CD14-positive monocyte (primary cell): Measurements from ENCODE around the gene DDAH1. TPM values are rescaled to one million over a fixed set of nuclear protein-coding genes. Genes with fewer than 3 reads are reported as not detected.

Experiments
- DNase-seq, 3 donors: peaks; one replicate each; pipeline ENCODE4 v3.0.0-alpha.2; 2011 to 2022
- H2AFZ ChIP-seq: 2 replicates; pipeline ENCODE4 v1.6.0; 2012; ENCODE audit warnings: mild to moderate bottlenecking, low read depth, low read length, inconsistent platforms; ENCODE audit not compliant: insufficient read depth, poor library complexity, severe bottlenecking
- H3K27ac ChIP-seq, 2 donors: 1 replicate in 1 of 2; 2 replicates in 1 of 2; pipeline ENCODE4 v1.5.1; 2012 to 2013; ENCODE audit warnings: low read length in 2 of 2, control low read depth in 1 of 2, inconsistent platforms in 1 of 2, low read depth in 1 of 2, mild to moderate bottlenecking in 1 of 2
- H3K27me3 ChIP-seq, 2 donors: one replicate each; pipeline versions ENCODE4 v1.6.0 to v1.6.1; 2011 to 2013; ENCODE audit warnings: low read length in 2 of 2; ENCODE audit not compliant: control insufficient read depth in 2 of 2, insufficient read depth in 2 of 2
- H3K36me3 ChIP-seq, 2 donors: replicated peaks in 1 of 2; 1 replicate in 1 of 2; 2 replicates in 1 of 2; pipeline versions ENCODE4 v1.5.1 to v1.6.1; 2012 to 2013; ENCODE audit warnings: low read length in 2 of 2, control low read depth in 1 of 2, inconsistent platforms in 1 of 2, mild to moderate bottlenecking in 1 of 2; ENCODE audit not compliant: insufficient read depth in 2 of 2, control insufficient read depth in 1 of 2
- H3K4me1 ChIP-seq, 2 donors: 1 replicate in 1 of 2; 2 replicates in 1 of 2; pipeline versions ENCODE4 v1.5.1 to v1.6.1; 2012 to 2013; ENCODE audit warnings: low read length in 2 of 2, control low read depth in 1 of 2, inconsistent platforms in 1 of 2, mild to moderate bottlenecking in 1 of 2, moderate library complexity in 1 of 2; ENCODE audit not compliant: insufficient read depth in 2 of 2, control insufficient read depth in 1 of 2
- H3K4me2 ChIP-seq: replicated peaks from 2 replicates; pipeline ENCODE3; 2012; ENCODE audit warnings: low read length, moderate library complexity, mild to moderate bottlenecking; ENCODE audit not compliant: poor library complexity, severe bottlenecking; ENCODE audit errors: extremely low read depth
- H3K4me3 ChIP-seq, 3 experiments: fragments of 200-600 bp in 1 of 3; sonication (generic) in 1 of 3; replicated peaks in 1 of 3; 1 replicate in 2 of 3; 2 replicates in 1 of 3; pipeline ENCODE4 v1.5.1; 2011 to 2013; ENCODE audit warnings: low read length in 3 of 3, mild to moderate bottlenecking in 3 of 3, control low read depth in 2 of 3, low read depth in 2 of 3, inconsistent platforms in 1 of 3, moderate library complexity in 1 of 3
- H3K79me2 ChIP-seq: 2 replicates; pipeline ENCODE4 v1.6.0; 2012; ENCODE audit warnings: mild to moderate bottlenecking, control low read depth, inconsistent platforms, low read length, moderate library complexity; ENCODE audit not compliant: insufficient read depth
- H3K9ac ChIP-seq: 2 replicates; pipeline ENCODE4 v1.6.0; 2017; ENCODE audit warnings: low read length, mild to moderate bottlenecking; ENCODE audit not compliant: insufficient read depth, poor library complexity, severe bottlenecking
- H3K9me3 ChIP-seq, 2 donors: replicated peaks in 1 of 2; 1 replicate in 1 of 2; 2 replicates in 1 of 2; pipeline versions ENCODE4 v1.5.1 to v1.6.1; 2012 to 2013; ENCODE audit warnings: low read length in 2 of 2, control low read depth in 1 of 2; ENCODE audit not compliant: control insufficient read depth in 1 of 2, insufficient read depth in 1 of 2
- H4K20me1 ChIP-seq: 2 replicates; pipeline ENCODE4 v1.6.0; 2012; ENCODE audit warnings: mild to moderate bottlenecking, low read length, control low read depth, moderate library complexity; ENCODE audit not compliant: insufficient read depth
- H3K27ac Mint-ChIP-seq, 7 donors: one replicate each; pipeline ENCODE4 v1.8.0; 2020; ENCODE audit warnings: mild to moderate bottlenecking in 7 of 7, mixed read lengths in 7 of 7, moderate library complexity in 6 of 7, inconsistent platforms in 2 of 7
- H3K27me3 Mint-ChIP-seq, 3 donors: one replicate each; pipeline ENCODE4 v1.8.0; 2021 to 2022; ENCODE audit warnings: low read depth in 3 of 3, mild to moderate bottlenecking in 3 of 3, mixed read lengths in 3 of 3, moderate library complexity in 3 of 3, inconsistent platforms in 1 of 3
- H3K36me3 Mint-ChIP-seq, 2 donors: one replicate each; pipeline ENCODE4 v1.8.0; 2020; ENCODE audit warnings: mixed read lengths in 2 of 2, inconsistent platforms in 1 of 2, mild to moderate bottlenecking in 1 of 2
- H3K4me1 Mint-ChIP-seq: one replicate; pipeline ENCODE4 v1.8.0; 2020; ENCODE audit warnings: mild to moderate bottlenecking, mixed read lengths
- H3K4me3 Mint-ChIP-seq, 2 donors: one replicate each; pipeline ENCODE4 v1.8.0; 2020; ENCODE audit warnings: mild to moderate bottlenecking in 2 of 2, mixed read lengths in 2 of 2, moderate library complexity in 1 of 2
- H3K9me3 Mint-ChIP-seq, 7 donors: one replicate each; pipeline ENCODE4 v1.8.0; 2020 to 2022; ENCODE audit warnings: mixed read lengths in 7 of 7, mild to moderate bottlenecking in 6 of 7, moderate library complexity in 6 of 7, inconsistent platforms in 2 of 7
- CTCF ChIP-seq: fragments of 200-600 bp; IDR thresholded peaks from one replicate; pipeline ENCODE4 v1.8.0; 2022; ENCODE audit warnings: antibody characterized with exemption, mild to moderate bottlenecking
- WGBS: methylation state at CpG from one replicate; pipeline ENCODE4 v1.1.5; 2013; ENCODE audit warnings: missing lambda C conversion rate; ENCODE audit not compliant: insufficient coverage; 5-methylcytosine and 5-hydroxymethylcytosine counted together
- intact Hi-C, 2 donors: fragments of 100-400 bp; cut with micrococcal nuclease; formaldehyde crosslinking; loops; one replicate each; pipeline versions ENCODE4 v1.15.0 to v1.15.1; 2023
- polyA plus RNA-seq, 3 donors: library from polyadenylated mRNA; depleted of rRNA in 1 of 3; unstranded in 2 of 3; stranded (reverse) in 1 of 3; fragments of 300-500 nt in 2 of 3; fragments of >200 nt in 1 of 3; fragmentation: Illumina TruSeq in 2 of 3; gene quantifications; 1 replicate in 2 of 3; 2 replicates in 1 of 3; pipeline ENCODE4 v1.2.3, GENCODE V29; 2012 to 2021

DDAH1 gene
- polyA plus RNA-seq, 3 donors: not detected

DNA sequence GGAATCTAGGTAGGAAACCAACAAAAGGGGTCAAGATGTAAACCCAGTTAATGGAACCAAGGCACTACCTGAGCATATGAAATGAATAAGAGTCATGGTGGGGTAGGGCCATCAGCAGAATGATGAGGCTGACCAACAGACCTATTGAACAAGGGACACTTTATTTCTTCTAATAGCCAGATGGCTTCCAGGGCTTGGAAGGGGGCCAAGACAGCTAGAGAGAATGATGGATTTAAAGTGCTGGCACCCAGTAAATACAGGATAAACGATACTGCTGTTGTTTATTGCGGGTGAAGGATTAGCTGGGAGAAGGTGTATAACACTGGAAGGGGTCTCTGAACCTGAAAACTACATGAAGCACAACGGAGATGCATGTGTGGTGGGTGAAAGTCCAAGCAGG lies 15.6 kb downstream of the DDAH1 start:
- H3K9me3 ChIP-seq: peaks cover 0 to 2% of the 10 kb centered on the region in 2 donors
- peaks cover 0 to 5% (median 0%) of the 10 kb centered on the region in 7 donors for H3K9me3 Mint-ChIP-seq
- H3K4me1 ChIP-seq: no peaks in the 10 kb centered on the region
- no peak overlapping the region for H3K4me3 Mint-ChIP-seq
- no peak overlapping the region for H3K9ac ChIP-seq
- H3K36me3 Mint-ChIP-seq: no peaks in the 10 kb centered on the region
- 67% methylated on average over 3 of the region's 3 CpGs for WGBS
- H3K4me1 Mint-ChIP-seq: no peaks in the 10 kb centered on the region
- intact Hi-C loops: no loop called here
- no peak overlapping the region for H3K27ac Mint-ChIP-seq
- H3K27me3 ChIP-seq: no peaks in the 10 kb centered on the region
- no peak for DNase-seq
- H3K27me3 Mint-ChIP-seq: peaks cover 0 to 2% (median 0%) of the 10 kb centered on the region in 3 donors
- no peaks in the 10 kb centered on the region for H3K36me3 ChIP-seq
- no peak for TF ChIP-seq CTCF
- H3K4me2 ChIP-seq: no peak overlapping the region
- H3K79me2 ChIP-seq: no peaks in the 10 kb centered on the region
- H4K20me1 ChIP-seq: no peaks in the 10 kb centered on the region
- no peak overlapping the region for H3K27ac ChIP-seq
- H2AFZ ChIP-seq: no peak overlapping the region
- H3K4me3 ChIP-seq: no peak overlapping the region

DNA sequence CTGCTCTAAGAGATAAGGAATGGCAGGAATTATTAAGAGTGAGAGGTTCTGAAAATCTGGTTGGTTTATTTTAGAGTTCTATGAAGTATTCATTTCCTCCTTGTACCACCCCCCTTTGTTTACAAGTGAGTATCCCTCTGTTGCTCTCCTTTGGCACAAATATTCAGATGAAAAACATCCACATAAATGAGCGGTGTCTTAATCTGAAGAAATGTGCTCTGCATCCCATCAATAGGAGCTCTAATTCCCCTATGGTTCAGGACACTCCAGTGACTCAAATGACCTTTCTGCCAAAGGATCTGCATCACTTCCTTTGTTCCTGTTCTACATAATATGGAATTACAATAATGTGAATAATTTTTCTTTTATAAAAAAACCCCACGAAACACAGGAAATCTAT lies 16.6 kb downstream of the DDAH1 start:
- H3K27me3 Mint-ChIP-seq: peaks cover 0 to 2% (median 0%) of the 10 kb centered on the region in 3 donors
- Histone ChIP-seq H3K9ac (no peak overlapping the region), H3K79me2 (no peaks in the 10 kb centered on the region)

More for the DNA sequence above, 16.6 kb downstream of the DDAH1 start:
- DNase-seq: no peak
- H3K9me3 ChIP-seq: peaks cover 0 to 3% of the 10 kb centered on the region in 2 donors
- intact Hi-C loops: no loop called here
- no peak overlapping the region for H3K27ac ChIP-seq
- Mint-ChIP-seq H3K4me1 (no peaks in the 10 kb centered on the region), H3K27ac (no peak overlapping the region), H3K36me3 (no peaks in the 10 kb centered on the region), H3K4me3 (no peak overlapping the region), H3K9me3 (peaks cover 0 to 5% (median 0%) of the 10 kb centered on the region in 7 donors)
- H3K27me3 ChIP-seq: no peaks in the 10 kb centered on the region
- no peaks in the 10 kb centered on the region for H3K36me3 ChIP-seq
- no peaks in the 10 kb centered on the region for H3K4me1 ChIP-seq
- H3K4me3 ChIP-seq: no peak overlapping the region
- no peaks in the 10 kb centered on the region for H4K20me1 ChIP-seq
- no peak overlapping the region for H3K4me2 ChIP-seq
- no peak for TF ChIP-seq CTCF
- 88% methylated on average over 1 of the region's 2 CpGs for WGBS
- no peak overlapping the region for H2AFZ ChIP-seq
